ENCODE results near the gene CANT1. TPM values are rescaled to one million over a fixed set of nuclear protein-coding genes. Genes with fewer than 3 reads are reported as not detected.

The CANT1 gene
- total RNA-seq, 1 experiment from 2014 or later, result 106 TPM

DNA sequence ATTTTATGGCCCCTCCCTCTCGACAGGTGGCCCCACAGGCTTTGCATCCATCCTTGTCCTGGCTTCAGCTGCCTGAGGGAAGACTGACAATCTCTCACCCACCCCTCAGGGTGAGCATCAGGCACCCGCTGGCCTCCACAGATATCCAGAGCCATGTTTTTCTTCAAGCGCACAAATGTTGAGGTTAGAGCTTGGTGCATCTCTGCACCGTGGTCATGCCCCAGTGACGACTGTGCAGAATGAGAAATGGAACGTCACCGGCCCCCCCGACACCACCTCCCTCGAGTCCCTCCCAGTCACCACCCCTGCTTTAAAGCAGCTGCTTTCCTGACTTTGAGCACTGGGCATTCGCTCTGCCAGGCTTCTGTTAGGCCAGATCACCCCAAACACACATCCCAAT is 64.6 kb downstream of the CANT1 start:
- H3K4me3 ChIP-seq, result no peak overlapping the region
- no peaks in the 10 kb centered on the region for H3K27me3 ChIP-seq (replicated peaks)
- peaks cover under 1% of the 10 kb centered on the region; the same call in 1 of the 2 replicates for H3K9me3 ChIP-seq (replicated peaks)
- no peak for DNase-seq (ENCODE audit: low read depth in 1 of 2, low spot score in 2 of 2)
- no peaks in the 10 kb centered on the region for H3K36me3 ChIP-seq
- H3K4me1 ChIP-seq (replicated peaks), result peaks cover 61% of the 10 kb centered on the region
- peak overlapping the region; percentile 48 for H3K27ac ChIP-seq

GRCh38 chr17:78944026-78944425 is 65.5 kb downstream of the CANT1 start:
- no peak for DNase-seq (ENCODE audit: low read depth in 1 of 2, low spot score in 2 of 2)
- H3K27ac ChIP-seq, result no peak overlapping the region

More at GRCh38 chr17:78944026-78944425, 65.5 kb downstream of the CANT1 start:
- Histone ChIP-seq H3K4me1 (replicated peaks) (peaks cover 70% of the 10 kb centered on the region), H3K9me3 (replicated peaks) (no peaks in the 10 kb centered on the region), H3K36me3 (no peaks in the 10 kb centered on the region), H3K4me3 (no peak overlapping the region), H3K27me3 (replicated peaks) (no peaks in the 10 kb centered on the region)

Other genes starting within 250 kb of the CANT1 start
- gene CYTH1, start 227.5 kb downstream of the CANT1 start, total RNA-seq (2014; rRNA removed; shearing (Covaris generic)), result 14.6 and 18.9 TPM in 2 replicates
- gene USP36, start 168.9 kb downstream of the CANT1 start, total RNA-seq (2014; rRNA removed; shearing (Covaris generic)), result 11.4 and 22.9 TPM in 2 replicates
- 0.22 and 0.34 TPM in 2 replicates for gene CEP295NL, start 106.6 kb downstream of the CANT1 start, total RNA-seq (2014; rRNA removed; shearing (Covaris generic))
- 122 and 166 TPM in 2 replicates for gene TIMP2, start 84.4 kb downstream of the CANT1 start, total RNA-seq (2014; rRNA removed; shearing (Covaris generic))
- 485 TPM in 2 replicates for gene LGALS3BP, start 29.8 kb downstream of the CANT1 start, total RNA-seq (2014; rRNA removed; shearing (Covaris generic))
- 3.6 and 5.1 TPM in 2 replicates for gene C1QTNF1, start 14.4 kb upstream of the CANT1 start, total RNA-seq (2014; rRNA removed; shearing (Covaris generic))
- gene ENGASE, start 65.1 kb upstream of the CANT1 start, total RNA-seq (2014; rRNA removed; shearing (Covaris generic)), result 7.8 and 13.9 TPM in 2 replicates